ENCODE results near the gene ZNF609.

ZNF609 gene

GRCh38 chr15:64544450-64544849 lies 84.1 kb downstream of the ZNF609 start:
- no peak for FAIRE-seq

DNA sequence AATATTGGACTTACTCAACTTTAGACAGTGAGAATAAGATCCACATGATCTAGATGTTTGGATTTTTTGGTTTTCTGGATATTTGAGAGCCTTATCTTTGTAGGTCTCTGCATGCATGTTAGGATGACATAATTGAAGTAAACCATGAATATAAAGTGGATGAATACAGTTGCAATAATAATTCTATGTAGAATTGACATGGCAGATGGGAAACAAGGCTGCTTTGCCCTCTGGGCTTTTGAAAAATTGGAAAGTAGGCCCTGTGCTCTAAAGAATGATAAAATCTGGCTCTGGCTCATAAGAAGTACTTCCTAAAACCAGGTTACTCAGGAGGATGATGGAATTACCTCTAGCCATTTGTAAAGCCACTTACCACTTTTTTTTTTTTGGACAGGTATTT lies 86.9 kb downstream of the ZNF609 start:
- no peak for FAIRE-seq

DNA sequence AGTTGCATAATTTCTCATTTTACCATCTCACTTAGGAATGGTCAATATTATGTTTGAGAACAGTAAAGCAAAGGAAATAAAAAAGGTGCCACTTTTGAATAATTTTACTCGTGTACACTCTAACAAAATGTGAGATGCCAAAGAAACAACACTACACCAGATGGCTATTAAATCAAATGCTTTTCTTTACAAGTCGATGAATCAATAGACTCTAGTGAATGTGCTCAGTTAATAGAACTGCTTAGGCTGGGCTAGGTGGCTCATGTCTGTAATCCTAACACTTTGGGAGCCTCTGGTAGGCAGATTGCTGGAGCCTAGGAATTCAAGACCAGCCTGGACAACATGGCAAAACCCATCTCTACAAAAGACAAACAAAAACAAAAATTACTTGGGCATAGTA lies 87.9 kb downstream of the ZNF609 start:
- FAIRE-seq, result no peak

DNA sequence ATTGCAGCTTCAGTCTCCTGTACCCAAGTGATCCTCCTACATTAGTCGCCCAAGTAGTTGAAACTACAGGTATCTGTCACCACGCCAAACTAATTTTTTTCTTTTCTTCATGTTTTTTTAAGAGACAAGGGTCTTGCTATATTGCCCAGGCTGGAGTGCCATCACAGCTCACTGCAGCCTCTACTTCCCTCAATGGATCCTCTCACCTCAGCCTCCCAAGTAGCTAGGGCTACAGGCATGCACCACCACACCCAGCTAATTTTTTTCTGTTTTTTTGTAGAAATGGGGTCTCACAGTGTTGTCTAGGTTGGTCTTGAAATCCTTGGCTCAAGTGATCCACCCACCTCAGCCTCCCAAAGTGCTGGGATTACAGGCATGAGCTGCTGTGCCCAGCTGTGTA lies 89.5 kb downstream of the ZNF609 start:
- no peak for FAIRE-seq

DNA sequence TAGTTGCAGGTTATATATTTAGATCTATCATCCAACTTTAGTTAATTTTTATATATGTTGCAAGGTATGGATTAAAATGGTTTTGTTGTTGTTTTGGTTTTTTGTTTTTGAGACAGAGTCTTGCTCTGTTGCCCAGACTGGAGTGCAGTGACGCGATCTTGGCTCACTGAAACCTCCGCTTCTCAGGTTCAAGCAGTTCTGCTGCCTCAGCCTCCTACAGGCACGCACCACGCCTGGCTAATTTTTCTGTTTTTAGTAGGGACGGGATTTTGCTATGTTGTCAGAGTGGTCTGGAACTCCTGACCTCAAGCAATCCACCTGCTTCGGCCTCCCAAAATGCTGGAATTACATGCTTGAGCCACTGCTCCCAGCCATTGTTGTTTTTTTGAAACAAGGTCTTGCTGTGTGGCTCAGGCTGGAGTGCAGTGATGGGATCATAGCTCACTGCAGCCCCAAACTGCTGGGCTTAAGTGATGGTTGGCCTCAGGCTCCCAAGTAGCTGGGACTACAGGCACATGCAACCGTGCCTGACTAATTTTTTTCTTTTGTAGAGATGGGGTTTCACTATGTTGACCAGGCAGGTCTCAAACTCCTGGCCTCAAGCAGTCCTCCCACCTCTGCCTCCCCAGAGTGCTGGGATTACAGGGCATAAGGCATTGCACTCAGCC lies 92.0 kb downstream of the ZNF609 start:
- FAIRE-seq, result no peak

DNA sequence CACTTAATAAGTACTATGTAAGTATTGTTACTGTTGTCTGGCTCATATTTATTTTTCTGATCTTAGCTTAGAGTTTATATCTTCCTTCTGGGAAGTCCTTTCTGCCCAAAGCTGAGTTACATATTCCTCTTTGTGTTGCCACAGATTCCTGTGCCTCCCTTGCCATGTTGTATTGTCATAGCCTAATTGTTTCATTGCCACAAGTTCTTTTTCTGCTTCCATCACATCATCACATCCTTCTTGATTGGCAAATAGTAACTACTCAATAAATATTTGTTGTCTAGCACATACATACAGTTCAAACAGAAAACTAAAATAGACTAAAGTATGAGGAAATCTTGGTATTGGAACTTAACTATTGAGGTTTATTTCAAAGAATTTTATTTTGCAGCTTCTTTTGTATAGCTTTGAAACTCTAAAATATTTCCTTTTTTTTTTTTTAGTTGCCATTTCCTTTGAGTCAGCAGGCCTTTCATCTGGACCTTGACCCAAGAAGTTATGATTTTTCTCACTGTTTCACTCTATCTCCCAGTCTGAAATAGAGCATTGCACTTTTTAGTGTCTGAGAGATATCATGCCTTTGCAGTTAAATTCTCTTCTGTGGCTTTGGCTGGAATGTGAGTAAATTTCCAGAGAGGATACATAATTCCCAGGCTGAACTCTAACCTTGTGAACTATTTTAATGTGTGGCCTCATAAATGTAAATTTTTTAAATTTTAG lies 98.2 kb downstream of the ZNF609 start:
- FAIRE-seq, result peak; percentile 23

GRCh38 chr15:64559243-64559642 lies 98.9 kb downstream of the ZNF609 start:
- no peak for FAIRE-seq

- FAIRE-seq, result no peak
Observed at GRCh38 chr15:64560501-64560900, 100.1 kb downstream of the ZNF609 start.

- no peak for FAIRE-seq
Observed at GRCh38 chr15:64560998-64561397, 100.6 kb downstream of the ZNF609 start.

DNA sequence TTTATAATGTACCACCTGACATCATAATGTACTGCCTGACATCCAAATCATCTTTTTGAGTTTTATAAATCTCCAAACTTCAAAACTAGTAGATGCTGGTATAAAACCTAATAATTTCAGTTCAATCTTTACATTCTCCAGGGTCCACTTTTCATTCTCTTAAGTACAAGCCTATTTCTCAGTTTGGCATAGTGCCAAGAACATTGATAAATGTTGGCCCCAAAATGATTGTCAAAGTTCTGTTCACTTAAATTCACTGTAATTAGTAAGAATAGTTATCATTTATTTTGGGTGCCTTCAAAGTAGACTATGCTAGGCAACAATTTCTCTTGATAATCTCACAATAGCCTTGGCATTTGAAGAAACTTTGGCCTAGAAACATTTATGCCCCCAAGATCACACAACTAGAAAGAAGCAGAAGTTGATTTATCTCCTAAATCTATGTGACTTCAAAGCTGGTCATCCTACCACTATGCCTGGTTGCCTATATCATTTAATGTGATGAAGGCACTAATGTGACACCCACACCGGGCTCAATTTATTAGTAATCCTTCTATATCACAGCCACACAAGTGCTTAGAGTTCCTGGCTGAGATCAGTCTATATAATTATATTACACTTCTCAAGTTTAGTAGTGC lies 101.7 kb downstream of the ZNF609 start:
- no peak for FAIRE-seq

- no peak for FAIRE-seq
Observed at GRCh38 chr15:64566102-64566501, 105.7 kb downstream of the ZNF609 start.

DNA sequence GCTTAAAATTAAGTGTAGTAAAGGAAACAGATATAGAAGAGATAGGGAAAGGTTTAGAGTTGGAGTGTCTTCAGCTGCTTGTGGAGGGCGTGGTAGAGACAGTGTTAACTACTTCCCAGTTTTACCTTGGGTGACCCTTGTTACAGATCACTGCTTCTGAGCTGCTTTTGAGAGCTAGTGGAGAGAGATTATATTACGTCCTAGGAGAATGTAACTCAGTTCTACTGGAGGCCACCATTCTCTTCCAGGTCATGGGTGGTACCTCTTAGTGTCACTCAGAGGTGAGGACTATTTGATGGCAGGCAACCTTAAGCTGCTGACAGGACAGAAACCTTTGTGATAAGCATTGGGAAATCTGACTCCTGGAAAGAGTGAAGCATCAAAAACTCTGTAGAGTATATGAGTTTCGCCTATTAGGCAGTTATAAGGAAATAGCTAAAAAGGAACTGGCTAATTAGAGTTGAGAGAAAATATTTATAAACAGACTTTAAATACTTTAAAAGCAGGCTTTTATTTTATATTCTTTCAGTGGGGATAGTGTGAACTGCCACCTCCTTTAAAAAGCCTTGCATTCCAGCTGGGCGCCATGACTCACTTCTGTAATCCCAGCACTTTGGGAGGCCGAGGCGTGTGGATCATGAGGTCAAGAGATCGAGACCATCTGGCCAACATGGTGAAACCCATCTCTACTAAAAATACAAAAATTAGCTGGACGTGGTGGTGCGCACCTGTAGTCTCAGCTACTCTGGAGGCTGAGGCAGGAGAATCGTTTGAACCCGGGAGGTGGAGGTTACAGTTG lies 106.5 kb downstream of the ZNF609 start:
- FAIRE-seq, result no peak

DNA sequence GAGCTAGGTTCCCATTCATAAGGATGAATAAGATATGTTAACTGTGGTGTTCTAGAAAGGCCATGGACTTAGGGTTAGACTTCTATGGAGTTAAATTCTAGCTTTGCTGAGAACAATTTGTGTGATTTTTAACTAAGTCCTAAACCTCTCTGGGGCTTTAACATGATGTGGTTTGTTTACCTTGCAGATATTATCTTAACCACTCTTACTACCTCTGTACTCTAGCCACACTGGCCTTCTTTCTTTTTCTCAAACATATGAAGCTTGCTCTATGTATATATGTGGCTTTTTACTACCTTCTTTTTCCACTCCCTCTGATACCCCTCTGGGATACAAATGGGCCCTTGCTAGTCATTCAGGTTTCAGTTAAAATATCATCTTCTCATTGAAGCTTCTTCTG lies 108.4 kb downstream of the ZNF609 start:
- no peak for FAIRE-seq

DNA sequence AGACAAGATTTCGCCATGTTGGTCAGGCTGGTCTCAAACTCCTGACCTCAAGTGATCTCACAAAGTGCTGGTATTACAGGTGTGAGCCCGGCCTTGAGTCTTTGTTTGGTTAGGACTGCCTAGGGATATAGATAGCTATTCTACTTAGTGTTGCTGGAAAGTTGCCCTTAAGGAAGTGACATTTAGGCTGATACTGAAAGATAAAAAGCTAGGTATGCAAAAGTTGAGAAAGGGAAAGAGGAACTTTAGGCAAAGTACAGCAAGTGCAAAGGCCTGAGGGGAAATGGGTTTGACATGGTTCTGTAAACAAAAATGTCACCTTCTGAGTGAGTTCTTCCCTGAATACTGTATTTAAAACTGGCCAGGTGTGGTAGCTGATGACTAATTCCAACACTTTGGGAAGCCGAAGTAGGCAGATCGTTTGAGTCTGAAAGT lies 111.5 kb downstream of the ZNF609 start:
- FAIRE-seq, result no peak

DNA sequence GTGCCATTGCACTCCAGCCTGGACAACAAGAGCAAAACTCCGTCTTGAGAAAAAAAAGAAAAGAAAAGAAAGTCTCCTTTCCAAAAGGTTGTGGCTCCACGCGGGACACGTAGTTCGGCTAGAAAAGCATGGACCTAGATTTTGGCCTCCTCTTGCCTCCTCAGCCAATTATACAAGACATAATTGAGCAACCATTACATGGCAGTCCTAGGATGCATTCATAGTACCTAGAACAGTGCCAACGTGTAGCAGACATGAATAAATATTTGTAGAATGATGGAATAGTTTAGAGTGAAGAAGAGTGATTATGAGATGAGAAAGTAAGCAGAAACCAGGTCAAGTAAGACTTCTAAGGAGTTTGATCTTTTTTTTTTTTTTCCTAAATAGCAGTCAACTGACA lies 112.5 kb downstream of the ZNF609 start:
- no peak for FAIRE-seq

- FAIRE-seq, result no peak
Observed at GRCh38 chr15:64574301-64575017, 114.1 kb downstream of the ZNF609 start.

DNA sequence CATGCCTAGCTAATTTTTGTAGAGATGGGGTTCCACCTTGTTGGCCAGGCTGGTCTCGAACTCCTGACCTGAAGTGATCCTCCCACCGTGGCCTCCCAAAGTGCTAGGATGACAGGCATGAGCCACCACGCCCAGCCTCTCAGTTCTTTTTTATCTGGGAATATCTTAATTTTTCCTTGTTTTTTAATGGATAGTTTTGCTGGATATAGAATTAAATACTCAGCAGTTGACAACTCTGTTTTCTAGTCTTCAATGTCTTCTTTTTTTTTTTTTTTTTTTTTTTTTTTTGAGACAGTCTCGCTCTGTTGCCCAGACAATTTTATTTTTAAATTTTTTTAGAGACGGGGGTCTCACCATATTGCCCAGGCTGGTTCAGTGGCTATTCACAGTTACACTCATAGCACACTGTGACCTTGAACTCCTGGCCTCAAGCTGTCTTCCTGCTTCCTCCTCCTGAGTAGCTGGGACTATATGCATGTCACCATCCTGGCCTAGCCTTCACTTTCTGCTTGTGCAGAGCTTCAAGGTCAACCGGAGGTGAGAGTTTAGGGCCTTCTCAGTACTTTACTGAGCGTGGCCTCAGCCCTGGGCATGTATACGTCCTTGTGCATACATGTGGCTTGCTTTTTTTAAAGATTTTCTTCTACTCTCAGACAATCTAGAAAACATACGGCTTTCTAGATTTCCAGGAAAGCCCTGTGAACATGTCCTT lies 120.5 kb downstream of the ZNF609 start:
- FAIRE-seq, result no peak

- FAIRE-seq, result no peak
Observed at GRCh38 chr15:64581408-64581761, 121.0 kb downstream of the ZNF609 start.

- no peak for FAIRE-seq
Observed at GRCh38 chr15:64582202-64582601, 121.8 kb downstream of the ZNF609 start.

GRCh38 chr15:64583519-64583918 lies 123.1 kb downstream of the ZNF609 start:
- FAIRE-seq, result no peak

GRCh38 chr15:64583983-64584382 lies 123.6 kb downstream of the ZNF609 start:
- FAIRE-seq, result no peak

Data from endometrium (tissue), 2 donors.